HepG2 (cell line): ENCODE measurements around the gene INHBC. TPM values are rescaled to one million over a fixed set of nuclear protein-coding genes. Genes with fewer than 3 reads are reported as not detected.

Source experiments
- ADNP ChIP-seq: sonication (generic); formaldehyde crosslinking; IDR thresholded peaks from 2 replicates; pipeline ENCODE4 v1.4.0; 2020; ENCODE audit warnings: missing genetic modification reagents
- ARID3A ChIP-seq: IDR thresholded peaks from 2 replicates; pipeline ENCODE4 v1.6.1; 2012; ENCODE audit warnings: low read depth, low read length, improper control_type of control experiment
- CENPT ChIP-seq: sonication (generic); formaldehyde crosslinking; IDR thresholded peaks from 2 replicates; pipeline ENCODE4 v1.8.0; 2022; ENCODE audit warnings: low read depth, mild to moderate bottlenecking, moderate library complexity, missing genetic modification reagents
- DZIP1 ChIP-seq: sonication (generic); formaldehyde crosslinking; IDR thresholded peaks from 2 replicates; pipeline ENCODE4 v1.5.0; 2020; ENCODE audit warnings: mild to moderate bottlenecking, missing genetic modification reagents
- EP300 ChIP-seq, 3 experiments: sonication (generic) in 1 of 3; formaldehyde crosslinking in 1 of 3; IDR thresholded peaks; 2 replicates each; pipeline versions ENCODE4 v1.5.1 to v1.6.1; 2011 to 2020; ENCODE audit warnings: low read depth in 2 of 3, low read length in 2 of 3, borderline replicate concordance in 1 of 3, improper control_type of control experiment in 1 of 3, mild to moderate bottlenecking in 1 of 3, missing genetic modification reagents in 1 of 3, moderate library complexity in 1 of 3
- FOXM1 ChIP-seq: sonication (generic); formaldehyde crosslinking; IDR thresholded peaks from 2 replicates; pipeline ENCODE4 v1.5.0; 2020; ENCODE audit warnings: missing genetic modification reagents
- GMEB1 ChIP-seq: sonication (generic); formaldehyde crosslinking; IDR thresholded peaks from 2 replicates; pipeline ENCODE4 v1.5.1; 2020; ENCODE audit warnings: missing genetic modification reagents, mild to moderate bottlenecking, borderline replicate concordance
- HIVEP1 ChIP-seq: sonication (generic); formaldehyde crosslinking; IDR thresholded peaks from 2 replicates; pipeline ENCODE4 v1.4.0; 2020; ENCODE audit warnings: mild to moderate bottlenecking, missing genetic modification reagents
- MAFF ChIP-seq: IDR thresholded peaks from 2 replicates; pipeline ENCODE4 v1.6.1; 2011; ENCODE audit warnings: low read depth, low read length, improper control_type of control experiment
- NAIF1 ChIP-seq: sonication (generic); formaldehyde crosslinking; IDR thresholded peaks from 2 replicates; pipeline ENCODE4 v1.5.0; 2020; ENCODE audit warnings: mild to moderate bottlenecking, missing genetic modification reagents, borderline replicate concordance
- NFE2 ChIP-seq: sonication (generic); formaldehyde crosslinking; IDR thresholded peaks from 2 replicates; pipeline ENCODE4 v1.4.0; 2020; ENCODE audit warnings: missing genetic modification reagents
- PAX8 ChIP-seq: sonication (generic); formaldehyde crosslinking; IDR thresholded peaks from 2 replicates; pipeline ENCODE4 v1.8.0; 2022; ENCODE audit warnings: mild to moderate bottlenecking, missing genetic modification reagents, borderline replicate concordance
- SSRP1 ChIP-seq: IDR thresholded peaks from 2 replicates; pipeline ENCODE4 v1.6.1; 2016; ENCODE audit warnings: control low read depth
- THAP11 ChIP-seq: IDR thresholded peaks from 2 replicates; pipeline ENCODE4 v1.6.1; 2016; ENCODE audit warnings: missing biosample characterization, missing genetic modification reagents
- ZBTB20 ChIP-seq: sonication (generic); formaldehyde crosslinking; IDR thresholded peaks from 2 replicates; pipeline ENCODE4 v1.8.1; 2023; ENCODE audit warnings: missing genetic modification reagents, low read depth, mild to moderate bottlenecking, borderline replicate concordance
- ZGPAT ChIP-seq: IDR thresholded peaks from 2 replicates; pipeline ENCODE4 v1.6.1; 2016; ENCODE audit warnings: mild to moderate bottlenecking
- ZNF451 ChIP-seq: sonication (generic); formaldehyde crosslinking; IDR thresholded peaks from 2 replicates; pipeline ENCODE4 v1.5.0; 2020; ENCODE audit warnings: mild to moderate bottlenecking, missing genetic modification reagents
- ZNF496 ChIP-seq: sonication (generic); formaldehyde crosslinking; IDR thresholded peaks from 2 replicates; pipeline ENCODE4 v1.8.1; 2023; ENCODE audit warnings: mild to moderate bottlenecking, moderate library complexity, missing genetic modification reagents; ENCODE audit not compliant: insufficient replicate concordance
- ZNF562 ChIP-seq: sonication (generic); formaldehyde crosslinking; IDR thresholded peaks from 2 replicates; pipeline ENCODE4 v1.8.0; 2022; ENCODE audit warnings: missing genetic modification reagents, borderline replicate concordance
- ZNF788 ChIP-seq: sonication (generic); formaldehyde crosslinking; IDR thresholded peaks from 2 replicates; pipeline ENCODE4 v1.5.0; 2020; ENCODE audit warnings: mild to moderate bottlenecking, missing genetic modification reagents, borderline replicate concordance
- polyA plus RNA-seq, 8 experiments: library from polyadenylated mRNA; depleted of rRNA in 3 of 8; stranded (reverse) in 7 of 8; unstranded in 1 of 8; fragments of >200 nt; fragmentation: Illumina TruSeq in 4 of 8; extraction: Trizol in 4 of 8; gene quantifications; 2 replicates each; pipeline versions ENCODE4 v1.2.1 to v1.2.3, GENCODE V29; 2011 to 2016; ENCODE audit warnings: low read depth in 4 of 8, missing spikeins in 1 of 8, mixed read lengths in 1 of 8; ENCODE audit not compliant: insufficient read depth in 1 of 8
- total RNA-seq, 5 experiments: library from RNA; depleted of rRNA; stranded (reverse); fragments of >200 nt; fragmentation: Illumina TruSeq; extraction: Trizol; gene quantifications; 2 replicates each; pipeline ENCODE4 v1.2.3, GENCODE V29; 2016; ENCODE audit warnings: low read depth in 1 of 5

Gene INHBC
- total and polyA plus RNA-seq, 2 of the 13 experiments (the other 11 are each of a cell fraction or from before 2014, with no cell fraction given), result 1.8 to 13.8 TPM

GRCh38 chr12:57430931-57431566 lies 3.5 kb upstream of the INHBC start, which contains the start of gene R3HDM2 (continued):
- peak; percentile 86 for TF ChIP-seq THAP11
- no peak for TF ChIP-seq FOXM1 (CRISPR knock-in tag)
- peak; percentile 81; the same call in 1 of the 2 replicates for TF ChIP-seq HIVEP1 (CRISPR knock-in tag)
- TF ChIP-seq EP300 (IDR thresholded peaks at IDR 0.05; ENCODE audit: low read depth in 2 of 2, low read length in 2 of 2), result peak in 1 of 2 experiments; percentile 18; a peak in 1 of 4 replicates
- no peak for TF ChIP-seq EP300 (CRISPR knock-in tag; IDR thresholded peaks at IDR 0.05; ENCODE audit: borderline replicate concordance)
- TF ChIP-seq ZNF451 (CRISPR knock-in tag), result no peak
- no peak for TF ChIP-seq ADNP (CRISPR knock-in tag)
- peak; percentile 38; the same call in 1 of the 2 replicates for TF ChIP-seq SSRP1 (CRISPR knock-in tag)
- TF ChIP-seq ZNF562 (CRISPR knock-in tag), result no peak
- peak; percentile 95; the same call in 1 of the 2 replicates for TF ChIP-seq ZNF788 (CRISPR knock-in tag)
- no peak for TF ChIP-seq PAX8 (CRISPR knock-in tag)
- peak; percentile 66; the same call in 1 of the 2 replicates for TF ChIP-seq CENPT (CRISPR knock-in tag)
- TF ChIP-seq DZIP1, result 0 out of 2 replicates have a peak, but pooled peaks have one; percentile 53
- no peak for TF ChIP-seq ARID3A
- TF ChIP-seq NAIF1 (CRISPR knock-in tag), result peak; percentile 35; the same call in 1 of the 2 replicates
- TF ChIP-seq GMEB1, result peak; percentile 99
- TF ChIP-seq ZNF496 (CRISPR knock-in tag), result no peak
- TF ChIP-seq ZGPAT (CRISPR knock-in tag), result peak; percentile 86
- no peak for TF ChIP-seq MAFF
- no peak for TF ChIP-seq NFE2 (CRISPR knock-in tag)
- TF ChIP-seq ZBTB20 (CRISPR knock-in tag), result no peak; the same call in 1 of the 2 replicates
